ENCODE results near the gene BAZ1B. TPM values are rescaled to one million over a fixed set of nuclear protein-coding genes. Genes with fewer than 3 reads are reported as not detected.

Gene BAZ1B
- total RNA-seq, 2 experiments from 2014 or later, result 77.8 to 117 TPM

DNA sequence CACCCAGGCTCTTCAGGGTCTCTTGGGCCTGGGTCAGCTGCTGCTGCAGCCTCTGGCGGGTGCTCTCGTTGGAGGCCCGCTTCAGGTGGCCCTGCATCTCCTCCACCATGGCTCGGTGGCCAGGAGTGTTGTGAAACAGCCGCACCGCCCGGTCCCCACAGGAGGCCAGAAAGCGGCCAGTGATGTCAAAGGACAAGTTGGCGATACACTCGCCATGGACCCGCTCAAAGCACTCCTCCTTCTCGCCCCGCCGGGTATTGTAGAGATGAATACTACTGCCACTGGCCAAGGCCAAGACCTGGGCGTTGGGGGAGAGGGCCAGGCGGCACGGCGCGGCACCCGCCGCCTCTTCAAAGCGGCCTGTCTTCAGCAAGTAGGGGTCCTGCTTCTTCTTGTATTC, 48.4 kb upstream of the BAZ1B start:
- Histone ChIP-seq H3K4me2 (ENCODE audit: low read length) (no peak overlapping the region), H3K9me3 (ENCODE audit: low read length) (no peaks in the 10 kb centered on the region), H3K4me1 (ENCODE audit: insufficient read depth, low read length, poor library complexity, severe bottlenecking) (no peaks in the 10 kb centered on the region), H2AFZ (ENCODE audit: low read length) (no peak overlapping the region), H3K9me2 (ENCODE audit: insufficient read depth, low read length) (no peaks in the 10 kb centered on the region), H3K79me2 (ENCODE audit: insufficient read depth, low read depth, low read length) (no peaks in the 10 kb centered on the region), H3K27ac (ENCODE audit: low read depth, low read length, poor library complexity, severe bottlenecking) (no peak overlapping the region), H3K36me3 (ENCODE audit: insufficient read depth, low read length) (peaks cover 65% of the 10 kb centered on the region), H4K20me1 (ENCODE audit: insufficient read depth, low read length) (no peaks in the 10 kb centered on the region), H3K4me3 (ENCODE audit: low read depth, low read length, poor library complexity, severe bottlenecking) (no peak overlapping the region)
- no TSS peak for BruUV-seq (replicated peaks)
- TF ChIP-seq, protein P1, sequence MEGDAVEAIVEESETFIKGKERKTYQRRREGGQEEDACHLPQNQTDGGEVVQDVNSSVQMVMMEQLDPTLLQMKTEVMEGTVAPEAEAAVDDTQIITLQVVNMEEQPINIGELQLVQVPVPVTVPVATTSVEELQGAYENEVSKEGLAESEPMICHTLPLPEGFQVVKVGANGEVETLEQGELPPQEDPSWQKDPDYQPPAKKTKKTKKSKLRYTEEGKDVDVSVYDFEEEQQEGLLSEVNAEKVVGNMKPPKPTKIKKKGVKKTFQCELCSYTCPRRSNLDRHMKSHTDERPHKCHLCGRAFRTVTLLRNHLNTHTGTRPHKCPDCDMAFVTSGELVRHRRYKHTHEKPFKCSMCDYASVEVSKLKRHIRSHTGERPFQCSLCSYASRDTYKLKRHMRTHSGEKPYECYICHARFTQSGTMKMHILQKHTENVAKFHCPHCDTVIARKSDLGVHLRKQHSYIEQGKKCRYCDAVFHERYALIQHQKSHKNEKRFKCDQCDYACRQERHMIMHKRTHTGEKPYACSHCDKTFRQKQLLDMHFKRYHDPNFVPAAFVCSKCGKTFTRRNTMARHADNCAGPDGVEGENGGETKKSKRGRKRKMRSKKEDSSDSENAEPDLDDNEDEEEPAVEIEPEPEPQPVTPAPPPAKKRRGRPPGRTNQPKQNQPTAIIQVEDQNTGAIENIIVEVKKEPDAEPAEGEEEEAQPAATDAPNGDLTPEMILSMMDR (conservative IDR thresholded peaks at IDR 0.05; ENCODE audit: low read length), result no peak
- TF ChIP-seq EZH2phosphoT487 (IDR thresholded peaks at IDR 0.05; ENCODE audit: borderline replicate concordance, low read depth, low read length), result no peak
- intact Hi-C loops (cut with micrococcal nuclease; ENCODE audit: unreplicated experiment), result no loop called here
- ChIA-PET CTCF (ENCODE audit: unreplicated experiment) (no interaction called here), POLR2A (no interaction called here)
- DNase-seq (ENCODE audit: low spot score), result no peak

DNA sequence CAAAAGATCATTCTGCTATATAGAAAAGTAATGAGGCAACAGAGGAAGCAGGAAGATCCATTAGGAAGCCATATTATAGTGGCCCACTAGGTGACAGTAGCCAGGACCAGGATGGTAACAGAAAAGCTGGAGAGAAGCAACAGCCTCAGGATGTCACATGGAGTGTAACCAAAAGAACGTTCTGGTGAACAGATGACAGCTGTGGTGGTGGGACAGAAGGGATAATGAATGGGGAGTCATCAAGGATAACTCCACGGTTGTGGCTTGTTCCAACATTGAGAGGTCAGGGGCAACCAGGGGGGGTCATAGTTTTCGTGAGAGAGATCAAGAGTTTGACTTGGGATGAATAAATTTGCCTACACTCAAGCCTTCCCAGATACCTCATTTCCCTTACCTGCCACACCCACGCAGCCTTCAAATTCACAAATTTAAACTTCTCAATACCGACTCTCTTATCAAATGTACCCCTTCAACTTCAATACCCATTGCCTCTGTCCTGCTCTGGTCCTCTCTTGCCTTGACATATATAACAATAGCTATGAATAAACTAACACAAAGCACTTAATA, 47.0 kb upstream of the BAZ1B start:
- ChIA-PET POLR2A (interaction anchor here (0.5 kb wide), 1 partner anchor 72 kb away, joined by 3 read pairs; no protein-coding TSS in a partner anchor), CTCF (ENCODE audit: unreplicated experiment) (no interaction called here)
- intact Hi-C loops (cut with micrococcal nuclease; ENCODE audit: unreplicated experiment), result no loop called here

More for the DNA sequence above, 47.0 kb upstream of the BAZ1B start:
- Histone ChIP-seq H4K20me1 (ENCODE audit: insufficient read depth, low read length) (no peaks in the 10 kb centered on the region), H3K4me3 (ENCODE audit: low read depth, low read length, poor library complexity, severe bottlenecking) (no peak overlapping the region), H3K4me2 (ENCODE audit: low read length) (no peak overlapping the region), H3K9me3 (ENCODE audit: low read length) (no peaks in the 10 kb centered on the region), H3K9me2 (ENCODE audit: insufficient read depth, low read length) (no peaks in the 10 kb centered on the region), H3K4me1 (ENCODE audit: insufficient read depth, low read length, poor library complexity, severe bottlenecking) (no peaks in the 10 kb centered on the region), H3K27ac (ENCODE audit: low read depth, low read length, poor library complexity, severe bottlenecking) (no peak overlapping the region), H2AFZ (ENCODE audit: low read length) (no peak overlapping the region), H3K36me3 (ENCODE audit: insufficient read depth, low read length) (peaks cover 57% of the 10 kb centered on the region), H3K79me2 (ENCODE audit: insufficient read depth, low read depth, low read length) (no peaks in the 10 kb centered on the region)
- no TSS peak for BruUV-seq (replicated peaks)
- DNase-seq (ENCODE audit: low spot score), result no peak
- TF ChIP-seq, protein P1 (conservative IDR thresholded peaks at IDR 0.05; ENCODE audit: low read length), result 0 out of 2 replicates have a peak, but pooled peaks have one; percentile 12
- no peak for TF ChIP-seq EZH2phosphoT487 (IDR thresholded peaks at IDR 0.05; ENCODE audit: borderline replicate concordance, low read depth, low read length)

All from OCI-LY7 (cell line).